Activated naive CD4-positive, alpha-beta T cell treated with anti-CD3 and anti-CD28 coated beads for 36 hours (primary cell): ENCODE data around the gene SOX1. TPM values are rescaled to one million over a fixed set of nuclear protein-coding genes. Genes with fewer than 3 reads are reported as not detected.

Experiments
- CTCF ChIA-PET: fragments of 350-600 bp; sonication (Branson Sonifier 250); formaldehyde crosslinking; loops from one replicate; lab custom pipeline; 2021; ENCODE audit warnings: antibody characterized with exemption; lab: Charles Lee
- DNase-seq: peaks from one replicate; pipeline ENCODE4 v3.0.0-alpha.2; 2020
- H3K27ac Mint-ChIP-seq: one replicate; pipeline ENCODE4 v1.8.0; 2021; ENCODE audit warnings: mild to moderate bottlenecking, mixed read lengths
- H3K27me3 Mint-ChIP-seq: one replicate; pipeline ENCODE4 v1.8.0; 2021; ENCODE audit warnings: low read depth, mixed read lengths
- H3K36me3 Mint-ChIP-seq: one replicate; pipeline ENCODE4 v1.8.0; 2021; ENCODE audit warnings: low read depth, mixed read lengths
- H3K4me1 Mint-ChIP-seq: one replicate; pipeline ENCODE4 v1.8.0; 2021; ENCODE audit warnings: low read depth, mixed read lengths
- H3K4me3 Mint-ChIP-seq: one replicate; pipeline ENCODE4 v1.8.0; 2021; ENCODE audit warnings: mild to moderate bottlenecking, moderate library complexity, mixed read lengths
- H3K9me3 Mint-ChIP-seq: one replicate; pipeline ENCODE4 v1.8.0; 2021; ENCODE audit warnings: mixed read lengths
- intact Hi-C: fragments of 100-400 bp; cut with micrococcal nuclease; formaldehyde crosslinking; loops from one replicate; pipeline ENCODE4 v1.15.1; 2023
- total RNA-seq, 2 experiments: library from RNA; stranded (reverse); gene quantifications; one replicate each; pipeline ENCODE4 v1.2.3, GENCODE V29; 2021

Gene SOX1
- total RNA-seq, 2 experiments from 2014 or later, result not detected

- intact Hi-C loops, result loop anchor here (5.0 kb wide), 2 partner anchors 34 to 54 kb away; no protein-coding TSS in a partner anchor
- no peaks in the 10 kb centered on the region for H3K36me3 Mint-ChIP-seq
- peaks cover 59% of the 10 kb centered on the region for H3K27me3 Mint-ChIP-seq
Measured at GRCh38 chr13:112105892-112106291, 38.9 kb downstream of the SOX1 start.

GRCh38 chr13:112106478-112107141, 39.7 kb downstream of the SOX1 start:
- Mint-ChIP-seq H3K9me3 (no peaks in the 10 kb centered on the region), H3K4me1 (no peaks in the 10 kb centered on the region), H3K4me3 (no peak overlapping the region), H3K36me3 (no peaks in the 10 kb centered on the region), H3K27ac (no peak overlapping the region), H3K27me3 (peaks cover 52% of the 10 kb centered on the region)
- CTCF ChIA-PET, result no interaction called here
- no peak for DNase-seq
- intact Hi-C loops, result loop anchor here (5.0 kb wide), 2 partner anchors 34 to 54 kb away; no protein-coding TSS in a partner anchor

More at GRCh38 chr13:112105892-112106291, 38.9 kb downstream of the SOX1 start:
- H3K4me1 Mint-ChIP-seq, result no peaks in the 10 kb centered on the region
- no peak overlapping the region for H3K4me3 Mint-ChIP-seq
- DNase-seq, result no peak
- CTCF ChIA-PET, result no interaction called here
- no peak overlapping the region for H3K27ac Mint-ChIP-seq
- no peaks in the 10 kb centered on the region for H3K9me3 Mint-ChIP-seq

GRCh38 chr13:112107289-112107688, 40.3 kb downstream of the SOX1 start:
- peaks cover 49% of the 10 kb centered on the region for H3K27me3 Mint-ChIP-seq
- no peaks in the 10 kb centered on the region for H3K4me1 Mint-ChIP-seq
- no peaks in the 10 kb centered on the region for H3K9me3 Mint-ChIP-seq
- H3K4me3 Mint-ChIP-seq, result no peak overlapping the region
- intact Hi-C loops, result loop anchor here (5.0 kb wide), 2 partner anchors 35 to 55 kb away; no protein-coding TSS in a partner anchor
- CTCF ChIA-PET, result no interaction called here
- H3K27ac Mint-ChIP-seq, result no peak overlapping the region
- no peak for DNase-seq
- H3K36me3 Mint-ChIP-seq, result no peaks in the 10 kb centered on the region

GRCh38 chr13:112110479-112110878, 43.5 kb downstream of the SOX1 start:
- peaks cover 48% of the 10 kb centered on the region for H3K27me3 Mint-ChIP-seq
- CTCF ChIA-PET, result no interaction called here
- intact Hi-C loops, result no loop called here

GRCh38 chr13:112111239-112111857, 44.4 kb downstream of the SOX1 start:
- H3K27me3 Mint-ChIP-seq, result peaks cover 46% of the 10 kb centered on the region
- intact Hi-C loops, result no loop called here
- CTCF ChIA-PET, result no interaction called here
- DNase-seq, result no peak
- H3K4me3 Mint-ChIP-seq, result no peak overlapping the region
- H3K4me1 Mint-ChIP-seq, result no peaks in the 10 kb centered on the region
- H3K27ac Mint-ChIP-seq, result no peak overlapping the region
- no peaks in the 10 kb centered on the region for H3K9me3 Mint-ChIP-seq
- H3K36me3 Mint-ChIP-seq, result no peaks in the 10 kb centered on the region

More at GRCh38 chr13:112110479-112110878, 43.5 kb downstream of the SOX1 start:
- no peaks in the 10 kb centered on the region for H3K4me1 Mint-ChIP-seq
- H3K36me3 Mint-ChIP-seq, result no peaks in the 10 kb centered on the region
- no peak overlapping the region for H3K4me3 Mint-ChIP-seq
- no peaks in the 10 kb centered on the region for H3K9me3 Mint-ChIP-seq
- no peak for DNase-seq
- no peak overlapping the region for H3K27ac Mint-ChIP-seq

- no peak for DNase-seq
- Mint-ChIP-seq H3K4me3 (no peak overlapping the region), H3K9me3 (no peaks in the 10 kb centered on the region), H3K36me3 (no peaks in the 10 kb centered on the region), H3K27ac (no peak overlapping the region), H3K27me3 (peaks cover 36% of the 10 kb centered on the region), H3K4me1 (no peaks in the 10 kb centered on the region)
- intact Hi-C loops, result no loop called here
- CTCF ChIA-PET, result no interaction called here
Measured at GRCh38 chr13:112112534-112113276, 45.8 kb downstream of the SOX1 start.

- Mint-ChIP-seq H3K4me1 (no peaks in the 10 kb centered on the region), H3K27me3 (peaks cover 31% of the 10 kb centered on the region), H3K27ac (no peak overlapping the region), H3K36me3 (no peaks in the 10 kb centered on the region), H3K9me3 (no peaks in the 10 kb centered on the region), H3K4me3 (no peak overlapping the region)
- no peak for DNase-seq
- CTCF ChIA-PET, result no interaction called here
- intact Hi-C loops, result no loop called here
Measured at GRCh38 chr13:112113348-112113747, 46.4 kb downstream of the SOX1 start.

- intact Hi-C loops, result no loop called here
- no peak overlapping the region for H3K4me3 Mint-ChIP-seq
- peaks cover 26% of the 10 kb centered on the region for H3K27me3 Mint-ChIP-seq
- H3K4me1 Mint-ChIP-seq, result no peaks in the 10 kb centered on the region
- no peaks in the 10 kb centered on the region for H3K36me3 Mint-ChIP-seq
- CTCF ChIA-PET, result no interaction called here
- no peaks in the 10 kb centered on the region for H3K9me3 Mint-ChIP-seq
- no peak for DNase-seq
- H3K27ac Mint-ChIP-seq, result no peak overlapping the region
Measured at GRCh38 chr13:112113851-112114250, 46.9 kb downstream of the SOX1 start.

- Mint-ChIP-seq H3K27me3 (peaks cover 26% of the 10 kb centered on the region), H3K9me3 (no peaks in the 10 kb centered on the region), H3K36me3 (no peaks in the 10 kb centered on the region), H3K27ac (no peak overlapping the region), H3K4me1 (no peaks in the 10 kb centered on the region), H3K4me3 (no peak overlapping the region)
- CTCF ChIA-PET, result no interaction called here
- intact Hi-C loops, result no loop called here
- DNase-seq, result no peak
Measured at GRCh38 chr13:112114391-112114790, 47.4 kb downstream of the SOX1 start.

GRCh38 chr13:112115403-112116091, 48.6 kb downstream of the SOX1 start:
- Mint-ChIP-seq H3K4me3 (no peak overlapping the region), H3K27me3 (peaks cover 24% of the 10 kb centered on the region), H3K9me3 (no peaks in the 10 kb centered on the region), H3K4me1 (no peaks in the 10 kb centered on the region), H3K36me3 (no peaks in the 10 kb centered on the region), H3K27ac (no peak overlapping the region)
- intact Hi-C loops, result no loop called here
- DNase-seq, result no peak
- CTCF ChIA-PET, result no interaction called here

GRCh38 chr13:112116187-112116950, 49.4 kb downstream of the SOX1 start:
- H3K27ac Mint-ChIP-seq, result no peak overlapping the region
- no peaks in the 10 kb centered on the region for H3K4me1 Mint-ChIP-seq
- CTCF ChIA-PET, result no interaction called here
- DNase-seq, result no peak
- no peak overlapping the region for H3K4me3 Mint-ChIP-seq
- H3K36me3 Mint-ChIP-seq, result no peaks in the 10 kb centered on the region
- H3K27me3 Mint-ChIP-seq, result peaks cover 24% of the 10 kb centered on the region
- H3K9me3 Mint-ChIP-seq, result no peaks in the 10 kb centered on the region
- intact Hi-C loops, result no loop called here
